WTC11 (cell line): ENCODE measurements around the gene ACOXL.
"Not testable (repeated sequence)": the region's sequence is repeated elsewhere in the genome, so short reads cannot be mapped to it uniquely, and the experiment has no call there.

Experiments used
- AFF4 ChIP-seq: sonication (generic); formaldehyde crosslinking; IDR thresholded peaks from 2 replicates; pipeline ENCODE4 v1.8.1; 2023; ENCODE audit warnings: mild to moderate bottlenecking, missing genetic modification reagents, borderline replicate concordance
- CTCF ChIP-seq: fragments of 200-600 bp; IDR thresholded peaks from 2 replicates; pipeline ENCODE4 v1.8.0; 2022; ENCODE audit warnings: antibody characterized with exemption
- E2F4 ChIP-seq: sonication (generic); formaldehyde crosslinking; IDR thresholded peaks from 2 replicates; pipeline ENCODE4 v1.8.1; 2022; ENCODE audit warnings: low read depth, mild to moderate bottlenecking, moderate library complexity, missing genetic modification reagents, borderline replicate concordance
- FOXK1 ChIP-seq: sonication (generic); formaldehyde crosslinking; IDR thresholded peaks from 2 replicates; pipeline ENCODE4 v1.8.0; 2022; ENCODE audit warnings: mild to moderate bottlenecking, moderate library complexity, missing genetic modification reagents
- HMGXB4 ChIP-seq: sonication (generic); formaldehyde crosslinking; IDR thresholded peaks from 2 replicates; pipeline ENCODE4 v1.8.1; 2023; ENCODE audit warnings: mild to moderate bottlenecking, moderate library complexity, missing genetic modification reagents

- not testable (repeated sequence) for TF ChIP-seq FOXK1 (CRISPR knock-in tag); E2F4 (CRISPR knock-in tag); CTCF; AFF4 (CRISPR knock-in tag); HMGXB4 (CRISPR knock-in tag)
Observed at GRCh38 chr2:111045236-111045635, 312.9 kb downstream of the ACOXL start.
